Measurements from ENCODE around the gene ITPR1.

The ITPR1 gene

DNA sequence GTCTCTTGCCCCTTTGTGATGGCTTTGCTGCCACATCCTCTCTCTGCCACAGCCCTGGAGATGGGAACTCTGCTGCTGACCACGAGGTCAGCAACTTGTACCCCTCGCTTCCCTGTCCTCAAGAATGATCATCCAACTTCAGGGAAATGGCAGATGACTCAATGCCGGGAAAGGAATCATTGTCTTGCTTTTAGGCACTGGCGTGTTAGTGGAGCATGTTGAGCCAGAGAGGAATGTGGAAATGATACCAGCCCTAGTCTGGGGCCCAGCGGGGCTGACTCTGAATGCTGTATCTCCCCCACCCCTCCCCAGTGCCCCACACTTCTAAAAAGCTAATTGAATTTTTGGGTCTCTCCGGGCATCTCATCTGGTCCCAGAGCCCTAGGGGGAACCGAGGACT is 301.2 kb downstream of the ITPR1 start:
- no peak for DNase-seq

GRCh38 chr3:4794798-4795197 is 301.6 kb downstream of the ITPR1 start:
- no peak for DNase-seq

DNA sequence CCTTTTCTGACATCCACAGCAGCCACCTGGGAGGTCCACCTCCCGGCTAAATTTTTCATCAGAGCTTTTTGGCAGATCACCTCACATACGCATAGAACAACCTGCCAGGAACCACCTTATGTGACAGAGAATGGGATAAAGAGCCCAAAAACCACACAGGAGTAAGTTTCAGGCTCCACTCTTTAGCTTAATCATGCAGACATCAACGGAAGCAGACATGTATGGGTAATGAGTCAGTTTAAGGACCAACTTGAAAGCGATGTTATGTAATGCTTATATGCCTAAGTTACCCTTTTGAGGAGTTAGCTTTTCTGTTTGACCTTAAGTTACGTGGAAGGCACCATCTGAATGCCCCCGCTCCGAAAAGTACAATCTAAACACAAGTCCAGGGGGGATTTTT is 302.8 kb downstream of the ITPR1 start:
- no peak for DNase-seq

DNA sequence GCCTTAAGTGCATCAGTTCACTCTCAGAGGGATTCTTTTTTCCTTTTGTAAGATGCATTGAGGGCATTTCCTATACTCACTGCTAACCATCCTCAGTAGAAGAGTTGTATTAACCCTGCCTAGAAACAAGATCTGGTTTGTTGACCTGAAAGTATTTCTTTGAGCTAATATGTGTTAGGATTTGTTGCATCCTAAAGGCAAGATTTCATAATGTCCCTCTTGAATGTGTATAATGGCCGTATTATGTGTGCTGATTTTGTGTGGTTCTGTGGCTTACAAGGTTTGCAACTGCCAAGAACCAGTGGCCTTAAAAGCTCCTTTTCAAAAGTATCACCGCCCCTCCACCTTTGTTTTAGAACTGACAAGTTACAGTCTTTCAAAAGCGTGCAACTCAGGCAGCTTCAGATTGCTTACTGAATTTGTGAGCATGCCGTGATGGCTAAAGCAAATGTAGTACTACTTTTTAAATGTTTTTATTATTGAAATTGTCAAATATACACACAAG is 304.1 kb downstream of the ITPR1 start:
- DNase-seq, result no peak

DNA sequence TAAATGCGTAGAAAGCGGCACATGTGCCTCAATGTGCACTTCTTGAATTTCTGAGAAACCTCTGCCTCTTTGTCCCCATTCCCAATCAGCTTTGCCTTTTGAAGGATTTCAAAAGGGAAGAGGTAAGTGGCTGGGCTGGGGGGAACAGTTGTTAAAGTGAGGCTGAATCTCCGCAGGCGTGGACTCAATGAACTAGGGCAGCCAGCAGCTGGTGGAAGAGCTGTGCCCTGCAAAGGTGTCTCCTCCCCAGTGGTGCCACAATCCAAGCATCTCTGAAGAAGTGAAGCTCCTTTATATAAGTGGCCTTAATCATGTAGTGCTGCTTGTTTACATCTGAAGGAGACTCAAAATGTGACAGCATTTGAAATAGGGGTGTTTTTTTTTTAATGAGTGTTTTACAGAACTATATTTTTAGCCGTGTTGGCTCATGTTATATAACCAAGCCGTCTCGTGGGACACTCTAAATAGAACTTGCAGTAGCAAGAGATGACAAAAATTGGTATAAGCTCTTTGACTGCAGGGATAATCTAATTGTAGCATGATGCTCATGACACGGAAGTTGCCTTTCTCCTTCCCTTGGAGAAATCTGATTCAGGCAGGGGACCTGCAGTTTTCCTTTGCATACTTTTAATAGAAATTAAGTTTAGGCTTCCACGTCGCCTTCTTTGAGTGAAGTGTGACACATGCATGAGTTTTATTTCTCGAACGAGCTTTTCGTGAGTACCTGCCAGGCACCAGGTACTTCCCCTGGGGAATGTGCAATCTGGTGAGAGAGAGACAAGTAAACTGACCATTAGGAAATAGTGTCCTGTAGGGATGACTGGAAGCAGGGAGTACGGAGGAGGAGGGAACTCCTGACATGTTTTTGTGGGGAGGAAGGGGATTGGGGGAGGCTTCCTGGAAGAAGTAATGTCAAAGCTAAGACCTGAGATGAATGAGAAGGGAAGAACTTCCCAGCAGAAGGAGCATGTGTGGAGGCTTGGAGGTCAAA is 306.4 kb downstream of the ITPR1 start:
- DNase-seq, result no peak

- no peak for DNase-seq
Observed at GRCh38 chr3:4800595-4800994, 307.4 kb downstream of the ITPR1 start.

GRCh38 chr3:4801892-4802291 is 308.7 kb downstream of the ITPR1 start:
- no peak for DNase-seq

- DNase-seq, result no peak
Observed at GRCh38 chr3:4802903-4803302, 309.8 kb downstream of the ITPR1 start.

- DNase-seq, result no peak
Observed at GRCh38 chr3:4804161-4805058, 311.3 kb downstream of the ITPR1 start.

- DNase-seq, result no peak
Observed at GRCh38 chr3:4805662-4806061, 312.5 kb downstream of the ITPR1 start.

DNA sequence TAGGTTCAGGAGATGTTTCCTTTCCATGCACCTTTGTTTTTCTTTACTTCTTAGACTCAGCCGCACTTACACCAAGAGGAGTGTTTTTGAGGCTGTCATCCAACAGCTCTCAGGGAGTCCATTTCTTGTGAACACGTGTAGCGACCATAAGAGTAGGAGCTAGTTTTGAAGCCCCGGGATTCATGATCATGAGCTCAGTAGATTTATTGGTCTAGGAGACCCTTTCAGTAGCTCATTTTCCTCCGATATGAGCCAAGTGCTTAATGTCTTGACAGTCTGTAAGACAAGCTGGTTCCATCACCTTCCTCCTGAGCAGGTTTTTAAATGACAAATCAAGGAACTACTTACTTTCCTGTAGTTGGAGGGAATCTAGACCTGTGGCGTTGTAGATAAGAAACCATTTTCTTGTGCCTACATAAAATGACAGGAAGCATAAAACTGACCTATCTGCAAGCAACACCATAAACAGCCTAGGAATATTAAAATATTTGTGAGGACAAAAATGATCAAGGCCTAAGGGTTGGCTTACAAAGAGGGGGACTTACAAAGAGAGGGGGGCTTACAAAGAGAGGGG is 313.5 kb downstream of the ITPR1 start:
- no peak for DNase-seq

DNA sequence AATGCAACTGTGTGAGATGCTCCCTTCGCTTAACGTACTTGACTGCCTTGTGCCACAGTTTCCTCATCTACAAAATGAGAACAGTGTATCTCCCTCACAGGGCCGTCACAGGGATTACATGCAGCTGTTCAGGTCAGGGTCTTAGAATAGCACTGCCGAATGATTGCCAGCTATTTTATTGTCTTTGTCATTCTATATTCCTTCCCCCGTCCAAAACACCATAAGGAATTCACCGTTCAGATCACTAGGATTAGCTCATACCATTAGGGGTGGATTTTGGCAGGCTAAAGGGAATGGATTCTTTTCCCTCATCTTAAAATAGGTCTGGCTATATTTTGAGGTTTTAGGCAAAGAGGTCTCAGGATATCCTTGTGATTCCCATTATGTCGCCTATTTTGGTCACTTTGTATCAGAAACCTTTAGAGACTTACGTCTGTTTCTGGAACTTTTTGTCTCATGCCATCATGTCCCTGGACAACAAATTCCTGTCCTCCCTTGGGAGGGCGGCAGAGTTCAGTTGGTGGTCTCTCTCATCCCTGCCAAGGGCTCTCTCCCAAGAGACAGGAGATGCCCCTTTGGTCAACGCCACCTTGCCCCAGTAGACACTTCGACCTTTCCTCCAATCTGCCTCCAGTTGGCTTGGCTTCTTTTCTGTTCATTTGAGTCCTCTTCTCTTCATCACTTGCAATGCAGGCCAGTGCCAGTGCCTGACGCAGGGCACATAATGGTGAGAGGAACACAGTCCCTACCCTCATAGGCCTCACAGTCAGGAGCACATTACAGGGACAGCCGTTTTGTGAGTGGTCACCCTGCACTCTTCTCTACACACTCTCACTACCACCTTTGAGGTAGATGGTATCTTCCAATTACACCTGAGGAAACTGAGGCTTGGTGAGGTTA is 314.5 kb downstream of the ITPR1 start:
- no peak for DNase-seq

DNA sequence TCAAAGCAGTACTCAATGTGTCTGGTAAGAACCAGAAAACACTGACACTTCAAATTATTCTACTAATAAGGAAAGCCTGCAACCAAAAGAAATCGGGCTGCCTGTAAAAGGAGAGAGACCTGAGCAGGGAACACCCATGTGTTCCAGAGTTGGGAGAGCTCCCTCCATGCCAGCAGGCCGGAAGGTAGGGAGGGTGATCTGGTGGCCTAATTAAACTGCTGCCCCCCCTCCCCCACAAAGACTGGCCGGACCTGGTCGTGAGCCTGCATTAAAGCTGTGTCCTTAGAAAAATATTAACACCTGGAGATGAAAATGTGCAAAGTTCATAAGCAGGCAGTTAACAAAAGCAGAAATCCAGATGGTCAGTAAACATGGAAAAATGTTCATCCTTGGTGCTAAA is 315.5 kb downstream of the ITPR1 start:
- DNase-seq, result no peak

- DNase-seq, result no peak
Observed at GRCh38 chr3:4809922-4810321, 316.8 kb downstream of the ITPR1 start.

DNA sequence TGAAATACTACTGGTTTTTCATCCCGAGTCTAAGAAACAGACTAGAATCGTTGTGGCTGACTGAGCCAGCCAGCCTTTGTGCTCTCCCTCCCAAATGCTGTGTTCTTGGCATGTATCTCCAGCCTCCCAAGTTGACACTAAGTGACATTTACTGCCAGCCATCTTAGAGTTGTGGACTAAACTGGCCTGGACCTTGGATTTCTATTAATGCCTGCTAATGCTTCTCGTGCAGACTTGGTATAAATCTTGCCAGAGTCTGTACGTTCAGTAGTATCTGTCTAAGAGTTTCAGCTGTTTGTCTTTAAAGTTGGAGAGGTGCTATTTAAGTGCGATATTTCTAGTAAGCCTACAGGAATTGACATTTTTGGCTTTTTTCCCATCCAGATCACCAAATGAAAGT is 319.4 kb downstream of the ITPR1 start:
- DNase-seq, result no peak

DNA sequence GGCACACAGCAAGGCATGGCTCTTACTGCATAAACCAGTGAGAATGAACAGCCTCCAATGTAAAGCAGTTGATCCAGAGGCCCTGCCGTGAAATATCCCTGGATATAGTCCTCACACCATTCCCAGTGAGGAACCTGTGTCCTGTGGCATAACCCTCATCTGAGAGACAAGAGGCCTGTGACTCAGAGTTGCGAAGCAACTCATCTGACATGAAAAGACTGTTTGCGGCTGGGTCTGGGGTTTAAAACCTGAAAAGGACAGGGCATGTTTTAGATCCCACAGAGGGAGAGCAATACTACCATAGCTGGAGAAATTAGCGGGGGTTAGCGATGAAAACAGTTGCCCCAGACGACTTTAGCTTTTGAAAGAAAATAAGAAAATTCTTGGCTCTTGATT is 320.8 kb downstream of the ITPR1 start:
- no peak for DNase-seq

DNA sequence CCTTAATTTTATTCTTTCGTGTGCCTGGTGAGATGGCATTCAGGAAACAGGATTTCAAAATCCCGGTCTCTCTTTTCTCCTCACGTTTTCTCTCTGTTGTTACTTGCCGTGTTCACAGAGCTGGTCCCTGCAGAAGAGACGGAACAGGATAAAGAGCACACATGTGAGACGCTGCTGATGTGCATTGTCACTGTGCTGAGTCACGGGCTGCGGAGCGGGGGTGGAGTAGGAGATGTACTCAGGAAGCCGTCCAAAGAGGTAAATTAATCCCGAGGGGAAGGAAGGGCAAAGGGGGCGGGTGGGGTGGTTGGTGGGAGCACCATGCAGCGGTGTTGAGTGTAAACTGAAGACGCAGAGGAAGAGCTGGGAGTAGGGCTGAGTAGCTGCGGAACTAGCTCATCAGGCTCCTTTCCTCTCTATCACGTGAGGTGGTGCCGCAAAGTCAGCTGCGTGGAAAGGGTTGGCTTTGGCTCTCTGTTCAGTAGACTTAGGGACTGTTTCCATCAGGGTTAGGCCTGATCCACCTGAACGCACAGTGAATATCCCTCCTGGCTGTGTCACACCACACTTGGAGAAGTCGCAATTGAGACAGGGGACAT is 321.3 kb downstream of the ITPR1 start:
- DNase-seq, result no peak

GRCh38 chr3:4814904-4815574 is 321.9 kb downstream of the ITPR1 start:
- DNase-seq, result no peak

DNA sequence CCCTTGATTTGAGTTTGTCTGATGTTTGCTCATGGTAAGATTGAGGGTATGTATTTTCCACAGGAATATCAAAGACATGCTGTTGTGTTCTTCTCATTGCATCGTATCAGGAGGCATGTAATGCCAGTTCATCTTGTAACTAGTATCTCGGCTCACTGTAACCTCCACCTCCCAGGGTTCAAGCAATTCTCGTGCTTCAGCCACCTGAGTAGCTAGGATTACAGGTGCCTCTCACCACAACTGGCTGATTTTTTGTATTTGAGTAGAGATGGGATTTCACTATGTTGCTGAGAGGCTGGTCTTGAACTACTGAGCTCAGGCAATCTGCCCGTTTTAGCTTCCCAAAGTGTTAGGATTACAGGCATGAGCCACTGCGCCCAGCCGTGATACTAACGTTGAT is 323.2 kb downstream of the ITPR1 start:
- DNase-seq, result no peak

- DNase-seq, result no peak
Observed at GRCh38 chr3:4816718-4817117, 323.6 kb downstream of the ITPR1 start.

GRCh38 chr3:4817128-4817527 is 324.0 kb downstream of the ITPR1 start:
- DNase-seq, result no peak
